Adipocyte (in vitro differentiated cells): Measurements from ENCODE around the gene NFYA.

Source experiments
- DNase-seq: peaks from one replicate; pipeline ENCODE4 v3.0.0-alpha.2; 2015; ENCODE audit warnings: low read depth
- H3K27me3 ChIP-seq: replicated peaks from 2 replicates; pipeline ENCODE4 v1.7.0; 2013; ENCODE audit warnings: mild to moderate bottlenecking, low read length, moderate library complexity; ENCODE audit not compliant: control insufficient read depth, insufficient read depth
- H3K36me3 ChIP-seq: 2 replicates; pipeline ENCODE4 v1.7.0; 2013; ENCODE audit warnings: low read length, mild to moderate bottlenecking, moderate library complexity; ENCODE audit not compliant: control insufficient read depth, insufficient read depth, severe bottlenecking
- H3K4me1 ChIP-seq: 2 replicates; pipeline ENCODE4 v1.7.0; 2013; ENCODE audit warnings: mild to moderate bottlenecking, low read length, moderate library complexity; ENCODE audit not compliant: control insufficient read depth, insufficient read depth
- H3K4me3 ChIP-seq: 2 replicates; pipeline ENCODE4 v1.7.0; 2013; ENCODE audit warnings: mild to moderate bottlenecking, low read length, moderate library complexity
- H3K9ac ChIP-seq: 2 replicates; pipeline ENCODE4 v1.7.0; 2013; ENCODE audit warnings: mild to moderate bottlenecking, low read length, moderate library complexity
- H3K9me3 ChIP-seq: 2 replicates; pipeline ENCODE4 v1.7.0; 2013; ENCODE audit warnings: mild to moderate bottlenecking, low read length, moderate library complexity; ENCODE audit not compliant: control insufficient read depth

Gene NFYA

GRCh38 chr6:41074692-41075436 lies 2.1 kb downstream of the NFYA start:
- H3K4me1 ChIP-seq = peaks cover 30% of the 10 kb centered on the region

GRCh38 chr6:41075651-41076626 lies 3.2 kb downstream of the NFYA start:
- Histone ChIP-seq H3K4me1 (peaks cover 25% of the 10 kb centered on the region), H3K36me3 (peaks cover 22% of the 10 kb centered on the region), H3K9me3 (no peaks in the 10 kb centered on the region), H3K9ac (no peak overlapping the region), H3K27me3 (no peaks in the 10 kb centered on the region), H3K4me3 (no peak overlapping the region)
- no peak for DNase-seq

More at GRCh38 chr6:41074692-41075436, 2.1 kb downstream of the NFYA start:
- DNase-seq = peak; percentile 19
- Histone ChIP-seq H3K4me3 (peak overlapping the region; percentile 90), H3K9ac (peak overlapping the region; percentile 99), H3K9me3 (no peaks in the 10 kb centered on the region), H3K27me3 (no peaks in the 10 kb centered on the region), H3K36me3 (peaks cover 12% of the 10 kb centered on the region)

- H3K27me3 ChIP-seq = no peaks in the 10 kb centered on the region
- H3K9ac ChIP-seq = no peak overlapping the region
- peaks cover 36% of the 10 kb centered on the region for H3K36me3 ChIP-seq
- H3K9me3 ChIP-seq = no peaks in the 10 kb centered on the region
- DNase-seq = no peak
- no peak overlapping the region for H3K4me3 ChIP-seq
- peaks cover 22% of the 10 kb centered on the region for H3K4me1 ChIP-seq
These were observed 4.8 kb downstream of the NFYA start for GRCh38 chr6:41077536-41077935.

GRCh38 chr6:41078101-41078500 lies 5.3 kb downstream of the NFYA start:
- DNase-seq = no peak
- no peak overlapping the region for H3K9ac ChIP-seq
- peaks cover 42% of the 10 kb centered on the region for H3K36me3 ChIP-seq

GRCh38 chr6:41079080-41079479 lies 6.3 kb downstream of the NFYA start:
- no peak overlapping the region for H3K9ac ChIP-seq
- H3K36me3 ChIP-seq = peaks cover 51% of the 10 kb centered on the region
- no peaks in the 10 kb centered on the region for H3K27me3 ChIP-seq
- no peak for DNase-seq
- no peak overlapping the region for H3K4me3 ChIP-seq
- H3K9me3 ChIP-seq = no peaks in the 10 kb centered on the region
- H3K4me1 ChIP-seq = peaks cover 20% of the 10 kb centered on the region

More at GRCh38 chr6:41078101-41078500, 5.3 kb downstream of the NFYA start:
- Histone ChIP-seq H3K4me3 (no peak overlapping the region), H3K9me3 (no peaks in the 10 kb centered on the region), H3K4me1 (peaks cover 22% of the 10 kb centered on the region), H3K27me3 (no peaks in the 10 kb centered on the region)

- Histone ChIP-seq H3K4me3 (no peak overlapping the region), H3K36me3 (peaks cover 66% of the 10 kb centered on the region)
These were observed 7.8 kb downstream of the NFYA start for GRCh38 chr6:41080621-41081020.

GRCh38 chr6:41083072-41083471 lies 10.3 kb downstream of the NFYA start:
- no peaks in the 10 kb centered on the region for H3K9me3 ChIP-seq
- peaks cover 90% of the 10 kb centered on the region for H3K36me3 ChIP-seq
- H3K9ac ChIP-seq = no peak overlapping the region

More at GRCh38 chr6:41080621-41081020, 7.8 kb downstream of the NFYA start:
- Histone ChIP-seq H3K9me3 (no peaks in the 10 kb centered on the region), H3K27me3 (no peaks in the 10 kb centered on the region), H3K9ac (no peak overlapping the region), H3K4me1 (peaks cover 7% of the 10 kb centered on the region)
- no peak for DNase-seq

GRCh38 chr6:41085182-41085581 lies 12.4 kb downstream of the NFYA start:
- no peaks in the 10 kb centered on the region for H3K9me3 ChIP-seq
- no peak overlapping the region for H3K9ac ChIP-seq
- peaks cover 93% of the 10 kb centered on the region for H3K36me3 ChIP-seq
- no peak for DNase-seq
- peaks cover 2% of the 10 kb centered on the region for H3K4me1 ChIP-seq
- no peak overlapping the region for H3K4me3 ChIP-seq
- no peaks in the 10 kb centered on the region for H3K27me3 ChIP-seq

More at GRCh38 chr6:41083072-41083471, 10.3 kb downstream of the NFYA start:
- H3K27me3 ChIP-seq = no peaks in the 10 kb centered on the region
- DNase-seq = no peak
- no peak overlapping the region for H3K4me3 ChIP-seq
- H3K4me1 ChIP-seq = no peaks in the 10 kb centered on the region

- H3K36me3 ChIP-seq = peaks cover 94% of the 10 kb centered on the region
- no peak for DNase-seq
- H3K9ac ChIP-seq = no peak overlapping the region
- peaks cover 10% of the 10 kb centered on the region for H3K4me1 ChIP-seq
- no peaks in the 10 kb centered on the region for H3K27me3 ChIP-seq
- no peaks in the 10 kb centered on the region for H3K9me3 ChIP-seq
- H3K4me3 ChIP-seq = no peak overlapping the region
These were observed 15.7 kb downstream of the NFYA start for GRCh38 chr6:41088451-41088850.

- Histone ChIP-seq H3K9ac (peak overlapping the region; percentile 26), H3K27me3 (no peaks in the 10 kb centered on the region), H3K4me1 (peaks cover 21% of the 10 kb centered on the region), H3K4me3 (no peak overlapping the region), H3K36me3 (peaks cover 95% of the 10 kb centered on the region), H3K9me3 (no peaks in the 10 kb centered on the region)
- no peak for DNase-seq
These were observed 18.3 kb downstream of the NFYA start for GRCh38 chr6:41090841-41091761.
